ENCODE results near the gene DNASE1L2. TPM values are rescaled to one million over a fixed set of nuclear protein-coding genes. Genes with fewer than 3 reads are reported as not detected.

DNASE1L2 gene
- total RNA-seq, 1 experiment from 2014 or later = 1.9 TPM

DNA sequence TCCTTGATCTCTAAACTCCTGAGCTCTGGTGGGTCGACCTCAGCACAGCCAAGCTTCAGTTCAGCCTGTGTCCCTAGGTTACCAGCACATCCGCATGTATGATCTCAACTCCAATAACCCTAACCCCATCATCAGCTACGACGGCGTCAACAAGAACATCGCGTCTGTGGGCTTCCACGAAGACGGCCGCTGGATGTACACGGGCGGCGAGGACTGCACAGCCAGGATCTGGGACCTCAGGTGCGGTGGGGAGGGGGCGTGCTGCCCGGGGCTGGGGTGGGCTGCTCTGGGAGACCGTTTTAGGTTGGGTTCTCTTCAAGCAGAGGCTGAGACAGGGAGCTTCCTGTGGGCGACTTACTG is 29.8 kb upstream of the DNASE1L2 start:
- ChIA-PET RAD21 (ENCODE audit: low non-redundant PET in 1 of 2, low total read pairs in 2 of 2, uncharacterized antibody in 2 of 2, unreplicated experiment in 2 of 2) (no interaction called here), CTCF (interaction anchor here (3.0 kb wide), 1 partner anchor 11 kb away, joined by 11 read pairs; no protein-coding TSS in a partner anchor), POLR2A (interaction anchor here (0.9 kb wide), 1 partner anchor 9 kb away, joined by 3 read pairs; no protein-coding TSS in a partner anchor)
- no peak for ATAC-seq
- Histone ChIP-seq H3K79me2 (ENCODE audit: insufficient read depth, low read length) (peaks cover 25% of the 10 kb centered on the region), H3K4me3 (replicated peaks in 1 of 2; ENCODE audit: low read depth in 1 of 2, low read length in 2 of 2) (peak overlapping the region; percentile 81 to 86), H3K27ac (ENCODE audit: low read depth, low read length) (peak overlapping the region; percentile 94), H3K4me2 (ENCODE audit: low read length) (peak overlapping the region; percentile 99), H2AFZ (ENCODE audit: low read depth, low read length, poor library complexity, severe bottlenecking) (no peak overlapping the region), H3K9me2 (ENCODE audit: insufficient read depth) (no peaks in the 10 kb centered on the region), H4K20me1 (ENCODE audit: insufficient read depth) (no peaks in the 10 kb centered on the region), H3K27me3 (ENCODE audit: insufficient read depth, low read length) (no peaks in the 10 kb centered on the region), H3K36me3 (ENCODE audit: control insufficient read depth in 1 of 2, insufficient read depth in 2 of 2, low read length in 2 of 2) (peaks cover 4 to 19% of the 10 kb centered on the region in 2 experiments; a peak in 3 of 4 replicates), H3K9me3 (ENCODE audit: control insufficient read depth in 1 of 2, insufficient read depth in 1 of 2, low read depth in 1 of 2, low read length in 2 of 2) (no peaks in the 10 kb centered on the region), H3K9ac (ENCODE audit: low read length) (peak overlapping the region; percentile 81), H3K4me1 (ENCODE audit: control insufficient read depth in 1 of 2, insufficient read depth in 2 of 2, low read length in 2 of 2) (peaks cover 5 to 23% of the 10 kb centered on the region in 2 experiments)
- BruUV-seq (replicated peaks) = no TSS peak
- intact Hi-C loops (cut with micrococcal nuclease) = no loop called here
- no peak for DNase-seq (ENCODE audit: low read depth, low spot score)
- TF ChIP-seq CBX3 (IDR thresholded peaks at IDR 0.05; ENCODE audit: low read depth) (no peak), JUND (IDR thresholded peaks at IDR 0.05) (no peak), EGR1 (IDR thresholded peaks at IDR 0.05; ENCODE audit: low read depth) (no peak)

DNA sequence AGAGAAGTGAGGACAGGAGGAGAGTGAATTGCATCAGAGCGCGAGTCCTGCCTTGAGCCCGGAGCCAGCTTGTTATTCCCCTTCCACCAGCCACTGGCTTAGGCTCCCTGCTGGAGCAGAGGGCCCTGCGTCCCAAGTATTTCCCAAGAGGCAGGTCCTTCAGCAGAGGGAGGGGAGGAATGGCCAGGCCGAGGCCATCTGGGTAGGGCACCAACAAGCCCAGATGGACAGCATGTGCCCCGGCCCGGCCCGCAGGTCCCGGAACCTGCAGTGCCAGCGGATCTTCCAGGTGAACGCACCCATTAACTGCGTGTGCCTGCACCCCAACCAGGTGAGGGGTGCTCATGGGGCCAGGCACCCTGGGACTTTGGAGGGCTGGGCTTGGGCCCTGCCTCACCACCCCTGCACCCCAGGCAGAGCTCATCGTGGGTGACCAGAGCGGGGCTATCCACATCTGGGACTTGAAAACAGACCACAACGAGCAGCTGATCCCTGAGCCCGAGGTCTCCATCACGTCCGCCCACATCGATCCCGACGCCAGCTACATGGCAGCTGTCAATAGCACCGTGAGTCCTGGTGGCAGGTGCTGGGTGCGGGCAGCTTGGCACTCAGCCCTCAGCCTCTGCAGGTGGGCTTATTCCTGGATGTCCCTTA is 29.3 kb upstream of the DNASE1L2 start:
- RAD21 ChIA-PET (ENCODE audit: low non-redundant PET in 1 of 2, low total read pairs in 2 of 2, uncharacterized antibody in 2 of 2, unreplicated experiment in 2 of 2) = no interaction called here
- Histone ChIP-seq H3K4me2 (ENCODE audit: low read length) (peak overlapping the region; percentile 99), H3K9ac (ENCODE audit: low read length) (peak overlapping the region; percentile 81), H3K4me1 (ENCODE audit: control insufficient read depth in 1 of 2, insufficient read depth in 2 of 2, low read length in 2 of 2) (peaks cover 5 to 27% of the 10 kb centered on the region in 2 experiments), H4K20me1 (ENCODE audit: insufficient read depth) (no peaks in the 10 kb centered on the region), H3K9me2 (ENCODE audit: insufficient read depth) (no peaks in the 10 kb centered on the region), H3K9me3 (ENCODE audit: control insufficient read depth in 1 of 2, insufficient read depth in 1 of 2, low read depth in 1 of 2, low read length in 2 of 2) (no peaks in the 10 kb centered on the region), H3K4me3 (replicated peaks in 1 of 2; ENCODE audit: low read depth in 1 of 2, low read length in 2 of 2) (0 out of 4 replicates have a peak overlapping the region, but pooled peaks of 1 of the 2 experiments have one; percentile 1), H3K79me2 (ENCODE audit: insufficient read depth, low read length) (peaks cover 28% of the 10 kb centered on the region), H3K27me3 (ENCODE audit: insufficient read depth, low read length) (no peaks in the 10 kb centered on the region), H3K27ac (ENCODE audit: low read depth, low read length) (peak overlapping the region; percentile 94), H3K36me3 (ENCODE audit: control insufficient read depth in 1 of 2, insufficient read depth in 2 of 2, low read length in 2 of 2) (peaks cover 4 to 19% of the 10 kb centered on the region in 2 experiments; a peak in 3 of 4 replicates), H2AFZ (ENCODE audit: low read depth, low read length, poor library complexity, severe bottlenecking) (no peak overlapping the region)
- CTCF ChIA-PET = no interaction called here
- no TSS peak for BruUV-seq (replicated peaks)
- no peak for DNase-seq (ENCODE audit: low read depth, low spot score)
- POLR2A ChIA-PET = interaction anchor here (0.9 kb wide), 1 partner anchor 9 kb away, joined by 3 read pairs; no protein-coding TSS in a partner anchor
- intact Hi-C loops (cut with micrococcal nuclease) = no loop called here
- ATAC-seq = no peak
- TF ChIP-seq TCF7L2 (IDR thresholded peaks at IDR 0.05; ENCODE audit: borderline replicate concordance, extremely low read depth, insufficient read depth, insufficient read length) (no peak), POLR2AphosphoS5 (IDR thresholded peaks at IDR 0.05; ENCODE audit: low read depth, low read length) (no peak), SIN3A (IDR thresholded peaks at IDR 0.05; ENCODE audit: low read depth) (no peak), ELF1 (IDR thresholded peaks at IDR 0.05; ENCODE audit: borderline replicate concordance, low read depth) (no peak), ZNF274 (IDR thresholded peaks at IDR 0.05; ENCODE audit: low read depth, low read length) (no peak)
- TF ChIP-seq, protein P1, sequence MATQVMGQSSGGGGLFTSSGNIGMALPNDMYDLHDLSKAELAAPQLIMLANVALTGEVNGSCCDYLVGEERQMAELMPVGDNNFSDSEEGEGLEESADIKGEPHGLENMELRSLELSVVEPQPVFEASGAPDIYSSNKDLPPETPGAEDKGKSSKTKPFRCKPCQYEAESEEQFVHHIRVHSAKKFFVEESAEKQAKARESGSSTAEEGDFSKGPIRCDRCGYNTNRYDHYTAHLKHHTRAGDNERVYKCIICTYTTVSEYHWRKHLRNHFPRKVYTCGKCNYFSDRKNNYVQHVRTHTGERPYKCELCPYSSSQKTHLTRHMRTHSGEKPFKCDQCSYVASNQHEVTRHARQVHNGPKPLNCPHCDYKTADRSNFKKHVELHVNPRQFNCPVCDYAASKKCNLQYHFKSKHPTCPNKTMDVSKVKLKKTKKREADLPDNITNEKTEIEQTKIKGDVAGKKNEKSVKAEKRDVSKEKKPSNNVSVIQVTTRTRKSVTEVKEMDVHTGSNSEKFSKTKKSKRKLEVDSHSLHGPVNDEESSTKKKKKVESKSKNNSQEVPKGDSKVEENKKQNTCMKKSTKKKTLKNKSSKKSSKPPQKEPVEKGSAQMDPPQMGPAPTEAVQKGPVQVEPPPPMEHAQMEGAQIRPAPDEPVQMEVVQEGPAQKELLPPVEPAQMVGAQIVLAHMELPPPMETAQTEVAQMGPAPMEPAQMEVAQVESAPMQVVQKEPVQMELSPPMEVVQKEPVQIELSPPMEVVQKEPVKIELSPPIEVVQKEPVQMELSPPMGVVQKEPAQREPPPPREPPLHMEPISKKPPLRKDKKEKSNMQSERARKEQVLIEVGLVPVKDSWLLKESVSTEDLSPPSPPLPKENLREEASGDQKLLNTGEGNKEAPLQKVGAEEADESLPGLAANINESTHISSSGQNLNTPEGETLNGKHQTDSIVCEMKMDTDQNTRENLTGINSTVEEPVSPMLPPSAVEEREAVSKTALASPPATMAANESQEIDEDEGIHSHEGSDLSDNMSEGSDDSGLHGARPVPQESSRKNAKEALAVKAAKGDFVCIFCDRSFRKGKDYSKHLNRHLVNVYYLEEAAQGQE (IDR thresholded peaks at IDR 0.05; ENCODE audit: low read depth) = no peak
- TF ChIP-seq, protein P2, sequence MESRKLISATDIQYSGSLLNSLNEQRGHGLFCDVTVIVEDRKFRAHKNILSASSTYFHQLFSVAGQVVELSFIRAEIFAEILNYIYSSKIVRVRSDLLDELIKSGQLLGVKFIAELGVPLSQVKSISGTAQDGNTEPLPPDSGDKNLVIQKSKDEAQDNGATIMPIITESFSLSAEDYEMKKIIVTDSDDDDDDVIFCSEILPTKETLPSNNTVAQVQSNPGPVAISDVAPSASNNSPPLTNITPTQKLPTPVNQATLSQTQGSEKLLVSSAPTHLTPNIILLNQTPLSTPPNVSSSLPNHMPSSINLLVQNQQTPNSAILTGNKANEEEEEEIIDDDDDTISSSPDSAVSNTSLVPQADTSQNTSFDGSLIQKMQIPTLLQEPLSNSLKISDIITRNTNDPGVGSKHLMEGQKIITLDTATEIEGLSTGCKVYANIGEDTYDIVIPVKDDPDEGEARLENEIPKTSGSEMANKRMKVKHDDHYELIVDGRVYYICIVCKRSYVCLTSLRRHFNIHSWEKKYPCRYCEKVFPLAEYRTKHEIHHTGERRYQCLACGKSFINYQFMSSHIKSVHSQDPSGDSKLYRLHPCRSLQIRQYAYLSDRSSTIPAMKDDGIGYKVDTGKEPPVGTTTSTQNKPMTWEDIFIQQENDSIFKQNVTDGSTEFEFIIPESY (IDR thresholded peaks at IDR 0.05; ENCODE audit: extremely low read depth, insufficient replicate concordance, low read length) = no peak
- TF ChIP-seq, protein P3, sequence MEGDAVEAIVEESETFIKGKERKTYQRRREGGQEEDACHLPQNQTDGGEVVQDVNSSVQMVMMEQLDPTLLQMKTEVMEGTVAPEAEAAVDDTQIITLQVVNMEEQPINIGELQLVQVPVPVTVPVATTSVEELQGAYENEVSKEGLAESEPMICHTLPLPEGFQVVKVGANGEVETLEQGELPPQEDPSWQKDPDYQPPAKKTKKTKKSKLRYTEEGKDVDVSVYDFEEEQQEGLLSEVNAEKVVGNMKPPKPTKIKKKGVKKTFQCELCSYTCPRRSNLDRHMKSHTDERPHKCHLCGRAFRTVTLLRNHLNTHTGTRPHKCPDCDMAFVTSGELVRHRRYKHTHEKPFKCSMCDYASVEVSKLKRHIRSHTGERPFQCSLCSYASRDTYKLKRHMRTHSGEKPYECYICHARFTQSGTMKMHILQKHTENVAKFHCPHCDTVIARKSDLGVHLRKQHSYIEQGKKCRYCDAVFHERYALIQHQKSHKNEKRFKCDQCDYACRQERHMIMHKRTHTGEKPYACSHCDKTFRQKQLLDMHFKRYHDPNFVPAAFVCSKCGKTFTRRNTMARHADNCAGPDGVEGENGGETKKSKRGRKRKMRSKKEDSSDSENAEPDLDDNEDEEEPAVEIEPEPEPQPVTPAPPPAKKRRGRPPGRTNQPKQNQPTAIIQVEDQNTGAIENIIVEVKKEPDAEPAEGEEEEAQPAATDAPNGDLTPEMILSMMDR (IDR thresholded peaks at IDR 0.05 in 2 of 3, conservative IDR thresholded peaks at IDR 0.05 in 1 of 3; ENCODE audit: borderline replicate concordance in 1 of 3, insufficient read depth in 1 of 3, low read depth in 2 of 3, low read length in 2 of 3) = no peak

Data from HCT116 (cell line).